HepG2 (cell line): Measurements from ENCODE around the gene ACSL5. TPM values are rescaled to one million over a fixed set of nuclear protein-coding genes. Genes with fewer than 3 reads are reported as not detected.
A peak's percentile ranks its signal among the peaks of the same experiment; 100 is the strongest.

Source experiments
- CREB1 ChIP-seq, 2 experiments: fragments of 450-650 bp in 1 of 2; IDR thresholded peaks; 2 replicates each; pipeline ENCODE4 v1.6.1; 2016 to 2017; ENCODE audit warnings: control low read depth in 1 of 2, mild to moderate bottlenecking in 1 of 2, missing compliant biosample characterization in 1 of 2, missing genetic modification characterization in 1 of 2
- FOXP1 ChIP-seq, 2 experiments: fragments of 450-650 bp in 1 of 2; IDR thresholded peaks; 2 replicates each; pipeline ENCODE4 v1.6.1; 2017 to 2018; ENCODE audit warnings: antibody characterized with exemption in 1 of 2
- HOXA3 ChIP-seq: sonication (generic); formaldehyde crosslinking; IDR thresholded peaks from 2 replicates; pipeline ENCODE4 v1.5.0; 2020; ENCODE audit warnings: missing genetic modification reagents
- JUN ChIP-seq: sonication (generic); formaldehyde crosslinking; IDR thresholded peaks from 2 replicates; pipeline ENCODE4 v1.4.0; 2020; ENCODE audit warnings: mild to moderate bottlenecking, missing genetic modification reagents
- MED8 ChIP-seq: sonication (generic); formaldehyde crosslinking; IDR thresholded peaks from 2 replicates; pipeline ENCODE4 v1.8.1; 2023; ENCODE audit warnings: mild to moderate bottlenecking, missing genetic modification reagents; ENCODE audit not compliant: insufficient replicate concordance
- MEIS1 ChIP-seq: sonication (generic); formaldehyde crosslinking; IDR thresholded peaks from 2 replicates; pipeline ENCODE4 v1.9.0; 2021; ENCODE audit warnings: mild to moderate bottlenecking, missing genetic modification reagents, moderate library complexity, borderline replicate concordance
- NR2F1 ChIP-seq, 2 experiments: fragments of 450-650 bp in 1 of 2; formaldehyde crosslinking in 1 of 2; IDR thresholded peaks; 2 replicates each; pipeline versions ENCODE4 v1.5.0 to v1.6.1; 2016 to 2020; ENCODE audit warnings: mild to moderate bottlenecking in 1 of 2, missing compliant biosample characterization in 1 of 2, missing genetic modification reagents in 1 of 2, moderate library complexity in 1 of 2
- SNRNP70 ChIP-seq: fragments of 200-400 bp; formaldehyde crosslinking; IDR thresholded peaks from 2 replicates; pipeline ENCODE4 v1.6.1; 2017; ENCODE audit warnings: mild to moderate bottlenecking, low read depth, low read length, moderate library complexity
- TAF1 ChIP-seq: sonication (generic); formaldehyde crosslinking; IDR thresholded peaks from 2 replicates; pipeline ENCODE4 v1.4.0; 2020; ENCODE audit warnings: missing genetic modification reagents
- ZFP82 ChIP-seq: sonication (generic); formaldehyde crosslinking; IDR thresholded peaks from 2 replicates; pipeline ENCODE4 v1.5.1; 2020; ENCODE audit warnings: mild to moderate bottlenecking, missing genetic modification reagents, borderline replicate concordance
- ZNF251 ChIP-seq: sonication (generic); formaldehyde crosslinking; IDR thresholded peaks from 2 replicates; pipeline ENCODE4 v1.9.0; 2021; ENCODE audit warnings: mild to moderate bottlenecking, missing genetic modification reagents
- ZNF354B ChIP-seq: sonication (generic); formaldehyde crosslinking; IDR thresholded peaks from 2 replicates; pipeline ENCODE4 v1.8.0; 2022; ENCODE audit warnings: mild to moderate bottlenecking, missing genetic modification reagents
- ZNF615 ChIP-seq: sonication (generic); formaldehyde crosslinking; IDR thresholded peaks from 2 replicates; pipeline ENCODE4 v1.5.0; 2020; ENCODE audit warnings: mild to moderate bottlenecking, missing genetic modification reagents, borderline replicate concordance
- ZNF792 ChIP-seq: IDR thresholded peaks from 2 replicates; pipeline ENCODE4 v1.6.1; 2016
- polyA plus RNA-seq, 8 experiments: library from polyadenylated mRNA; depleted of rRNA in 3 of 8; stranded (reverse) in 7 of 8; unstranded in 1 of 8; fragments of >200 nt; fragmentation: Illumina TruSeq in 4 of 8; extraction: Trizol in 4 of 8; gene quantifications; 2 replicates each; pipeline versions ENCODE4 v1.2.1 to v1.2.3, GENCODE V29; 2011 to 2016; ENCODE audit warnings: low read depth in 4 of 8, missing spikeins in 1 of 8, mixed read lengths in 1 of 8; ENCODE audit not compliant: insufficient read depth in 1 of 8
- total RNA-seq, 5 experiments: library from RNA; depleted of rRNA; stranded (reverse); fragments of >200 nt; fragmentation: Illumina TruSeq; extraction: Trizol; gene quantifications; 2 replicates each; pipeline ENCODE4 v1.2.3, GENCODE V29; 2016; ENCODE audit warnings: low read depth in 1 of 5
- TF ChIP-seq, protein P1 (sequence below): sonication (generic); formaldehyde crosslinking; conservative IDR thresholded peaks from 2 replicates; pipeline ENCODE4 v1.4.0; 2020; ENCODE audit warnings: missing genetic modification reagents
- TF ChIP-seq, protein P2 (sequence below): sonication (generic); formaldehyde crosslinking; IDR thresholded peaks from 2 replicates; pipeline ENCODE4 v1.5.1; 2020; ENCODE audit warnings: mild to moderate bottlenecking, missing genetic modification reagents
- TF ChIP-seq, protein P3 (sequence below): sonication (generic); formaldehyde crosslinking; IDR thresholded peaks from 2 replicates; pipeline ENCODE4 v1.4.0; 2020; ENCODE audit warnings: low read depth, mild to moderate bottlenecking, missing genetic modification reagents

ACSL5 gene
- total and polyA plus RNA-seq, 2 of the 13 experiments (the other 11 are each of a cell fraction or from before 2014, with no cell fraction given), result 56.4 to 82.5 TPM

DNA sequence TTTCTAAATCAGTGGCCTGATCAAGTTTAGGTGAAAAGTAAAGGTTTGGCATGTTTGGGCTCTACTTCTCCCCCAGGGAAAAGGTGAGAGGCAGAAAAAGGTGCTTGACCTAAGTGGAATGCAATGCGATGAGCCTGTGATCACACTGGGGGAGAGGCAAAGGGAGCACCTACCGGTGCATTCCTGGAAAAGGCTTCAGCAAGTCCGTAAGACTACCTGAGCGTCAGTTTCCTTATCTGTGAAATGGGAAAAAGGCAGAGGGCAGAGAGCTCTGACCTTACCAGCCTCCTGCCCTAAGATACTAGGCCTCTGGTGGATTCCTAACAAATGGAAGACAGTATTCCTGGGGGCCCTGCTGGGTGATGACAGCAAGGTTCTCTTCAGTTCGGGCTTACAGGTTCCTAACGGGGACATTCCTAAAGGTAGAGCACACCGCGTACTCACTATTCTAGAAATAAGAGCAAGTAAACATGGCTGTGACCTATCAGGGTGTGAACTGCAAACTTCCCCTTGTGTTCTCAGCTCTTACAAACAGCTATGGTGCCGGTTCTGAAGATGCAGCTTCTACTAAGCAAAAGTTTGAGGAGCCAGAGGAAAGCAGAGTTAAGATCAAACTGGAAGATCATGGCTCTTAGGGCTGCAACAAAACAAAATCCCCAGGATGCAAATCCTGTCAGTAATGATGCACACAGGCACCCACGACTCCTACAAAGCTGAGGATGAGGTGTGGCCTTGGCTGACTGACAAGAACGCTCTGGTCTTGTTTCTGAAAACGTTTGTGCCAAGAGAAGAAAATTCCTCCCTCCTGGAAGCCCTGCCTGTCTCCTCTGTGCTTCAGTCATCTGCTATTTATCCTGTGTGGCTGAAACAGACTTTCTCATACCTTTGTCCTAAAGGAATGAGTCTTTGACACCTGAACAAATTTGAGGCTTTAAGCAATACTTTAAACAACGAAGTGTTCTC is 13.3 kb upstream of the ACSL5 start (continued):
- TF ChIP-seq ZNF354B (CRISPR knock-in tag) (no peak), ZNF251 (no peak), TAF1 (CRISPR knock-in tag) (no peak), ZNF792 (CRISPR knock-in tag) (no peak), MED8 (CRISPR knock-in tag) (no peak), ZFP82 (no peak), ZNF615 (CRISPR knock-in tag) (no peak), SNRNP70 (no peak), NR2F1 (CRISPR knock-in tag; IDR thresholded peaks at IDR 0.05) (no peak), MEIS1 (CRISPR knock-in tag) (no peak), HOXA3 (CRISPR knock-in tag) (no peak), CREB1 (IDR thresholded peaks at IDR 0.05) (no peak), CREB1 (CRISPR knock-in tag; IDR thresholded peaks at IDR 0.05) (peak; percentile 13; the same call in 1 of the 2 replicates), FOXP1 (IDR thresholded peaks at IDR 0.05) (no peak), FOXP1 (CRISPR knock-in tag; IDR thresholded peaks at IDR 0.05) (no peak), JUN (CRISPR knock-in tag) (no peak)
- TF ChIP-seq, protein P1, sequence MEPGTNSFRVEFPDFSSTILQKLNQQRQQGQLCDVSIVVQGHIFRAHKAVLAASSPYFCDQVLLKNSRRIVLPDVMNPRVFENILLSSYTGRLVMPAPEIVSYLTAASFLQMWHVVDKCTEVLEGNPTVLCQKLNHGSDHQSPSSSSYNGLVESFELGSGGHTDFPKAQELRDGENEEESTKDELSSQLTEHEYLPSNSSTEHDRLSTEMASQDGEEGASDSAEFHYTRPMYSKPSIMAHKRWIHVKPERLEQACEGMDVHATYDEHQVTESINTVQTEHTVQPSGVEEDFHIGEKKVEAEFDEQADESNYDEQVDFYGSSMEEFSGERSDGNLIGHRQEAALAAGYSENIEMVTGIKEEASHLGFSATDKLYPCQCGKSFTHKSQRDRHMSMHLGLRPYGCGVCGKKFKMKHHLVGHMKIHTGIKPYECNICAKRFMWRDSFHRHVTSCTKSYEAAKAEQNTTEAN, result no peak
- TF ChIP-seq, protein P2, sequence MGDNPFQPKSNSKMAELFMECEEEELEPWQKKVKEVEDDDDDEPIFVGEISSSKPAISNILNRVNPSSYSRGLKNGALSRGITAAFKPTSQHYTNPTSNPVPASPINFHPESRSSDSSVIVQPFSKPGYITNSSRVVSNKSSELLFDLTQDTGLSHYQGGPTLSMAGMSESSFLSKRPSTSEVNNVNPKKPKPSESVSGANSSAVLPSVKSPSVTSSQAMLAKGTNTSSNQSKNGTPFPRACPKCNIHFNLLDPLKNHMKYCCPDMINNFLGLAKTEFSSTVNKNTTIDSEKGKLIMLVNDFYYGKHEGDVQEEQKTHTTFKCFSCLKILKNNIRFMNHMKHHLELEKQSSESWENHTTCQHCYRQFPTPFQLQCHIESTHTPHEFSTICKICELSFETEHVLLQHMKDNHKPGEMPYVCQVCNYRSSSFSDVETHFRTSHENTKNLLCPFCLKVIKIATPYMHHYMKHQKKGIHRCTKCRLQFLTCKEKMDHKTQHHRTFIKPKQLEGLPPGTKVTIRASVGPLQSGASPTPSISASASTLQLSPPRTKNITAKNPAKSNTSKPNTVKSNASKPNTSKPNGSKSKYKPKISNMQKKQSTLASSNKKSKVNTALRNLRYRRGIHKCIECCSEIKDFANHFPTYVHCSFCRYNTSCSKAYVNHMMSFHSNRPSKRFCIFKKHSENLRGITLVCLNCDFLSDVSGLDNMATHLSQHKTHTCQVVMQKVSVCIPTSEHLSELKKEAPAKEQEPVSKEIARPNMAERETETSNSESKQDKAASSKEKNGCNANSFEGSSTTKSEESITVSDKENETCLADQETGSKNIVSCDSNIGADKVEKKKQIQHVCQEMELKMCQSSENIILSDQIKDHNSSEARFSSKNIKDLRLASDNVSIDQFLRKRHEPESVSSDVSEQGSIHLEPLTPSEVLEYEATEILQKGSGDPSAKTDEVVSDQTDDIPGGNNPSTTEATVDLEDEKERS (CRISPR knock-in tag), result no peak
- TF ChIP-seq, protein P3, sequence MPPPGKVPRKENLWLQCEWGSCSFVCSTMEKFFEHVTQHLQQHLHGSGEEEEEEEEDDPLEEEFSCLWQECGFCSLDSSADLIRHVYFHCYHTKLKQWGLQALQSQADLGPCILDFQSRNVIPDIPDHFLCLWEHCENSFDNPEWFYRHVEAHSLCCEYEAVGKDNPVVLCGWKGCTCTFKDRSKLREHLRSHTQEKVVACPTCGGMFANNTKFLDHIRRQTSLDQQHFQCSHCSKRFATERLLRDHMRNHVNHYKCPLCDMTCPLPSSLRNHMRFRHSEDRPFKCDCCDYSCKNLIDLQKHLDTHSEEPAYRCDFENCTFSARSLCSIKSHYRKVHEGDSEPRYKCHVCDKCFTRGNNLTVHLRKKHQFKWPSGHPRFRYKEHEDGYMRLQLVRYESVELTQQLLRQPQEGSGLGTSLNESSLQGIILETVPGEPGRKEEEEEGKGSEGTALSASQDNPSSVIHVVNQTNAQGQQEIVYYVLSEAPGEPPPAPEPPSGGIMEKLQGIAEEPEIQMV (CRISPR knock-in tag), result 0 out of 2 replicates have a peak, but pooled peaks have one; percentile 33
- TF ChIP-seq, all 625 proteins: peak for 17
